CD14-positive monocyte (primary cell): ENCODE results near the gene AANAT. TPM values are rescaled to one million over a fixed set of nuclear protein-coding genes. Genes with fewer than 3 reads are reported as not detected.

Source experiments
- DNase-seq, 3 donors: peaks; one replicate each; pipeline ENCODE4 v3.0.0-alpha.2; 2011 to 2022
- H2AFZ ChIP-seq: 2 replicates; pipeline ENCODE4 v1.6.0; 2012; ENCODE audit warnings: mild to moderate bottlenecking, low read depth, low read length, inconsistent platforms; ENCODE audit not compliant: insufficient read depth, poor library complexity, severe bottlenecking
- H3K27ac ChIP-seq, 2 donors: 1 replicate in 1 of 2; 2 replicates in 1 of 2; pipeline ENCODE4 v1.5.1; 2012 to 2013; ENCODE audit warnings: low read length in 2 of 2, control low read depth in 1 of 2, inconsistent platforms in 1 of 2, low read depth in 1 of 2, mild to moderate bottlenecking in 1 of 2
- H3K27me3 ChIP-seq, 2 donors: one replicate each; pipeline versions ENCODE4 v1.6.0 to v1.6.1; 2011 to 2013; ENCODE audit warnings: low read length in 2 of 2; ENCODE audit not compliant: control insufficient read depth in 2 of 2, insufficient read depth in 2 of 2
- H3K36me3 ChIP-seq, 2 donors: replicated peaks in 1 of 2; 1 replicate in 1 of 2; 2 replicates in 1 of 2; pipeline versions ENCODE4 v1.5.1 to v1.6.1; 2012 to 2013; ENCODE audit warnings: low read length in 2 of 2, control low read depth in 1 of 2, inconsistent platforms in 1 of 2, mild to moderate bottlenecking in 1 of 2; ENCODE audit not compliant: insufficient read depth in 2 of 2, control insufficient read depth in 1 of 2
- H3K4me1 ChIP-seq, 2 donors: 1 replicate in 1 of 2; 2 replicates in 1 of 2; pipeline versions ENCODE4 v1.5.1 to v1.6.1; 2012 to 2013; ENCODE audit warnings: low read length in 2 of 2, control low read depth in 1 of 2, inconsistent platforms in 1 of 2, mild to moderate bottlenecking in 1 of 2, moderate library complexity in 1 of 2; ENCODE audit not compliant: insufficient read depth in 2 of 2, control insufficient read depth in 1 of 2
- H3K4me2 ChIP-seq: replicated peaks from 2 replicates; pipeline ENCODE3; 2012; ENCODE audit warnings: low read length, moderate library complexity, mild to moderate bottlenecking; ENCODE audit not compliant: poor library complexity, severe bottlenecking; ENCODE audit errors: extremely low read depth
- H3K4me3 ChIP-seq, 3 experiments: fragments of 200-600 bp in 1 of 3; sonication (generic) in 1 of 3; replicated peaks in 1 of 3; 1 replicate in 2 of 3; 2 replicates in 1 of 3; pipeline ENCODE4 v1.5.1; 2011 to 2013; ENCODE audit warnings: low read length in 3 of 3, mild to moderate bottlenecking in 3 of 3, control low read depth in 2 of 3, low read depth in 2 of 3, inconsistent platforms in 1 of 3, moderate library complexity in 1 of 3
- H3K79me2 ChIP-seq: 2 replicates; pipeline ENCODE4 v1.6.0; 2012; ENCODE audit warnings: mild to moderate bottlenecking, control low read depth, inconsistent platforms, low read length, moderate library complexity; ENCODE audit not compliant: insufficient read depth
- H3K9ac ChIP-seq: 2 replicates; pipeline ENCODE4 v1.6.0; 2017; ENCODE audit warnings: low read length, mild to moderate bottlenecking; ENCODE audit not compliant: insufficient read depth, poor library complexity, severe bottlenecking
- H3K9me3 ChIP-seq, 2 donors: replicated peaks in 1 of 2; 1 replicate in 1 of 2; 2 replicates in 1 of 2; pipeline versions ENCODE4 v1.5.1 to v1.6.1; 2012 to 2013; ENCODE audit warnings: low read length in 2 of 2, control low read depth in 1 of 2; ENCODE audit not compliant: control insufficient read depth in 1 of 2, insufficient read depth in 1 of 2
- H4K20me1 ChIP-seq: 2 replicates; pipeline ENCODE4 v1.6.0; 2012; ENCODE audit warnings: mild to moderate bottlenecking, low read length, control low read depth, moderate library complexity; ENCODE audit not compliant: insufficient read depth
- H3K27ac Mint-ChIP-seq, 7 donors: one replicate each; pipeline ENCODE4 v1.8.0; 2020; ENCODE audit warnings: mild to moderate bottlenecking in 7 of 7, mixed read lengths in 7 of 7, moderate library complexity in 6 of 7, inconsistent platforms in 2 of 7
- H3K27me3 Mint-ChIP-seq, 3 donors: one replicate each; pipeline ENCODE4 v1.8.0; 2021 to 2022; ENCODE audit warnings: low read depth in 3 of 3, mild to moderate bottlenecking in 3 of 3, mixed read lengths in 3 of 3, moderate library complexity in 3 of 3, inconsistent platforms in 1 of 3
- H3K36me3 Mint-ChIP-seq, 2 donors: one replicate each; pipeline ENCODE4 v1.8.0; 2020; ENCODE audit warnings: mixed read lengths in 2 of 2, inconsistent platforms in 1 of 2, mild to moderate bottlenecking in 1 of 2
- H3K4me1 Mint-ChIP-seq: one replicate; pipeline ENCODE4 v1.8.0; 2020; ENCODE audit warnings: mild to moderate bottlenecking, mixed read lengths
- H3K4me3 Mint-ChIP-seq, 2 donors: one replicate each; pipeline ENCODE4 v1.8.0; 2020; ENCODE audit warnings: mild to moderate bottlenecking in 2 of 2, mixed read lengths in 2 of 2, moderate library complexity in 1 of 2
- H3K9me3 Mint-ChIP-seq, 7 donors: one replicate each; pipeline ENCODE4 v1.8.0; 2020 to 2022; ENCODE audit warnings: mixed read lengths in 7 of 7, mild to moderate bottlenecking in 6 of 7, moderate library complexity in 6 of 7, inconsistent platforms in 2 of 7
- CTCF ChIP-seq: fragments of 200-600 bp; IDR thresholded peaks from one replicate; pipeline ENCODE4 v1.8.0; 2022; ENCODE audit warnings: antibody characterized with exemption, mild to moderate bottlenecking
- WGBS: methylation state at CpG from one replicate; pipeline ENCODE4 v1.1.5; 2013; ENCODE audit warnings: missing lambda C conversion rate; ENCODE audit not compliant: insufficient coverage; 5-methylcytosine and 5-hydroxymethylcytosine counted together
- intact Hi-C, 2 donors: fragments of 100-400 bp; cut with micrococcal nuclease; formaldehyde crosslinking; loops; one replicate each; pipeline versions ENCODE4 v1.15.0 to v1.15.1; 2023
- polyA plus RNA-seq, 3 donors: library from polyadenylated mRNA; depleted of rRNA in 1 of 3; unstranded in 2 of 3; stranded (reverse) in 1 of 3; fragments of 300-500 nt in 2 of 3; fragments of >200 nt in 1 of 3; fragmentation: Illumina TruSeq in 2 of 3; gene quantifications; 1 replicate in 2 of 3; 2 replicates in 1 of 3; pipeline ENCODE4 v1.2.3, GENCODE V29; 2012 to 2021

AANAT gene
- polyA plus RNA-seq, 3 donors, result not detected

- no peak overlapping the region for H3K4me2 ChIP-seq
- H3K27ac ChIP-seq, result no peak overlapping the region
- H3K9ac ChIP-seq, result no peak overlapping the region
- Mint-ChIP-seq H3K27ac (peak overlapping the region in 6 of 7 donors; percentile 54 to 91 (median 76)), H3K4me3 (peak overlapping the region in 1 of 2 donors; percentile 62), H3K27me3 (peaks cover 1 to 4% (median 4%) of the 10 kb centered on the region in 3 donors), H3K9me3 (peaks cover 0 to 2% (median 0%) of the 10 kb centered on the region in 7 donors), H3K4me1 (peaks cover 17% of the 10 kb centered on the region), H3K36me3 (peaks cover 2 to 4% of the 10 kb centered on the region in 2 donors)
- no peaks in the 10 kb centered on the region for H3K36me3 ChIP-seq
- H3K4me3 ChIP-seq, result no peak overlapping the region
- no peak overlapping the region for H2AFZ ChIP-seq
- peaks cover 10 to 17% of the 10 kb centered on the region in 2 donors for H3K4me1 ChIP-seq
- H3K79me2 ChIP-seq, result peaks cover 44% of the 10 kb centered on the region
- no peak for DNase-seq
- 48% methylated on average over 5 of the region's 6 CpGs for WGBS
- intact Hi-C loops, result no loop called here
- H3K9me3 ChIP-seq, result no peaks in the 10 kb centered on the region
- TF ChIP-seq CTCF, result peak; percentile 10
- peaks cover 35% of the 10 kb centered on the region for H4K20me1 ChIP-seq
- no peaks in the 10 kb centered on the region for H3K27me3 ChIP-seq
Observed at GRCh38 chr17:76453431-76453743, 14.0 kb upstream of the AANAT start.

- no peak overlapping the region for H3K27ac Mint-ChIP-seq
- no peak for DNase-seq
- no peaks in the 10 kb centered on the region for H3K36me3 ChIP-seq
- peaks cover 1 to 9% (median 7%) of the 10 kb centered on the region in 3 donors for H3K27me3 Mint-ChIP-seq
- peaks cover 5% of the 10 kb centered on the region for H3K4me1 Mint-ChIP-seq
- no peaks in the 10 kb centered on the region for H3K36me3 Mint-ChIP-seq
- 83% methylated on average over 5 of the region's 9 CpGs for WGBS
- H3K4me3 Mint-ChIP-seq, result no peak overlapping the region
- H3K4me1 ChIP-seq, result no peaks in the 10 kb centered on the region
- intact Hi-C loops, result no loop called here
- no peaks in the 10 kb centered on the region for H4K20me1 ChIP-seq
- no peak for TF ChIP-seq CTCF
- no peak overlapping the region for H2AFZ ChIP-seq
- no peaks in the 10 kb centered on the region for H3K27me3 ChIP-seq
- no peak overlapping the region for H3K4me3 ChIP-seq
- peaks cover 0 to 2% (median 0%) of the 10 kb centered on the region in 7 donors for H3K9me3 Mint-ChIP-seq
- no peaks in the 10 kb centered on the region for H3K9me3 ChIP-seq
- H3K79me2 ChIP-seq, result no peaks in the 10 kb centered on the region
- H3K4me2 ChIP-seq, result no peak overlapping the region
- no peak overlapping the region for H3K27ac ChIP-seq
- no peak overlapping the region for H3K9ac ChIP-seq
Observed at GRCh38 chr17:76458580-76459490, 8.6 kb upstream of the AANAT start.
